ENCODE results near the gene SLC25A34.

DNA sequence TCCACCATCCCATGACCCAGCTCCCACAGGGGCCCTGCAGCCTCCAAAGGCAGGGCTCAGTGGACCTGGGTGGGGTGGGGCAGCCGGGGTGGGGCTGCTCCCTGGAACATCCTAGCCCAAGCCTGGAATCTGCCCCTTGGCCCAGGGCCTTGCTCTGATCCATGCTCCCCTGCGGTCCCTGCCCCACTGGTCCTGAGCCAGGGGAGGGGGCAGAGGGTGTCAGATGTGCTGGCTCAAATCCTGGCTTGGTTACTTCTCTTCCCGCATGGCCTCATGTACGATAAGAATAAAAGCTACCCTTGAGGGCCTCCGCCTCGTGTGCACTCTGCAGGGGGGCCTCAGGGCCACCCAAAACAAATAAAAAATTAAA, 819 bp downstream of the SLC25A34 start:
- TF ChIP-seq HOXA5 (CRISPR knock-in tag; IDR thresholded peaks at IDR 0.05), result no peak
- TF ChIP-seq, protein P1, sequence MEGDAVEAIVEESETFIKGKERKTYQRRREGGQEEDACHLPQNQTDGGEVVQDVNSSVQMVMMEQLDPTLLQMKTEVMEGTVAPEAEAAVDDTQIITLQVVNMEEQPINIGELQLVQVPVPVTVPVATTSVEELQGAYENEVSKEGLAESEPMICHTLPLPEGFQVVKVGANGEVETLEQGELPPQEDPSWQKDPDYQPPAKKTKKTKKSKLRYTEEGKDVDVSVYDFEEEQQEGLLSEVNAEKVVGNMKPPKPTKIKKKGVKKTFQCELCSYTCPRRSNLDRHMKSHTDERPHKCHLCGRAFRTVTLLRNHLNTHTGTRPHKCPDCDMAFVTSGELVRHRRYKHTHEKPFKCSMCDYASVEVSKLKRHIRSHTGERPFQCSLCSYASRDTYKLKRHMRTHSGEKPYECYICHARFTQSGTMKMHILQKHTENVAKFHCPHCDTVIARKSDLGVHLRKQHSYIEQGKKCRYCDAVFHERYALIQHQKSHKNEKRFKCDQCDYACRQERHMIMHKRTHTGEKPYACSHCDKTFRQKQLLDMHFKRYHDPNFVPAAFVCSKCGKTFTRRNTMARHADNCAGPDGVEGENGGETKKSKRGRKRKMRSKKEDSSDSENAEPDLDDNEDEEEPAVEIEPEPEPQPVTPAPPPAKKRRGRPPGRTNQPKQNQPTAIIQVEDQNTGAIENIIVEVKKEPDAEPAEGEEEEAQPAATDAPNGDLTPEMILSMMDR (CRISPR knock-in tag; IDR thresholded peaks at IDR 0.05), result no peak
- no peak for TF ChIP-seq POLR2A (IDR thresholded peaks at IDR 0.05; ENCODE audit: insufficient read depth in 1 of 2, low read depth in 2 of 2, low read length in 2 of 2)
- no peak for TF ChIP-seq ZFP36 (IDR thresholded peaks at IDR 0.05; ENCODE audit: borderline replicate concordance, low read depth, low read length, partially characterized antibody)
- TF ChIP-seq TOPORS (CRISPR knock-in tag; IDR thresholded peaks at IDR 0.05), result no peak
- TF ChIP-seq SOX13 (IDR thresholded peaks at IDR 0.05), result no peak
- no peak for TF ChIP-seq SOX13 (CRISPR knock-in tag; conservative IDR thresholded peaks at IDR 0.05 in 1 of 2, IDR thresholded peaks at IDR 0.05 in 1 of 2)
- no peak for TF ChIP-seq MXI1 (IDR thresholded peaks at IDR 0.05; ENCODE audit: borderline replicate concordance, low read depth, low read length)
- TF ChIP-seq, protein P2, sequence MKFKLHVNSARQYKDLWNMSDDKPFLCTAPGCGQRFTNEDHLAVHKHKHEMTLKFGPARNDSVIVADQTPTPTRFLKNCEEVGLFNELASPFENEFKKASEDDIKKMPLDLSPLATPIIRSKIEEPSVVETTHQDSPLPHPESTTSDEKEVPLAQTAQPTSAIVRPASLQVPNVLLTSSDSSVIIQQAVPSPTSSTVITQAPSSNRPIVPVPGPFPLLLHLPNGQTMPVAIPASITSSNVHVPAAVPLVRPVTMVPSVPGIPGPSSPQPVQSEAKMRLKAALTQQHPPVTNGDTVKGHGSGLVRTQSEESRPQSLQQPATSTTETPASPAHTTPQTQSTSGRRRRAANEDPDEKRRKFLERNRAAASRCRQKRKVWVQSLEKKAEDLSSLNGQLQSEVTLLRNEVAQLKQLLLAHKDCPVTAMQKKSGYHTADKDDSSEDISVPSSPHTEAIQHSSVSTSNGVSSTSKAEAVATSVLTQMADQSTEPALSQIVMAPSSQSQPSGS (CRISPR knock-in tag; IDR thresholded peaks at IDR 0.05), result no peak
- TF ChIP-seq, protein P3, sequence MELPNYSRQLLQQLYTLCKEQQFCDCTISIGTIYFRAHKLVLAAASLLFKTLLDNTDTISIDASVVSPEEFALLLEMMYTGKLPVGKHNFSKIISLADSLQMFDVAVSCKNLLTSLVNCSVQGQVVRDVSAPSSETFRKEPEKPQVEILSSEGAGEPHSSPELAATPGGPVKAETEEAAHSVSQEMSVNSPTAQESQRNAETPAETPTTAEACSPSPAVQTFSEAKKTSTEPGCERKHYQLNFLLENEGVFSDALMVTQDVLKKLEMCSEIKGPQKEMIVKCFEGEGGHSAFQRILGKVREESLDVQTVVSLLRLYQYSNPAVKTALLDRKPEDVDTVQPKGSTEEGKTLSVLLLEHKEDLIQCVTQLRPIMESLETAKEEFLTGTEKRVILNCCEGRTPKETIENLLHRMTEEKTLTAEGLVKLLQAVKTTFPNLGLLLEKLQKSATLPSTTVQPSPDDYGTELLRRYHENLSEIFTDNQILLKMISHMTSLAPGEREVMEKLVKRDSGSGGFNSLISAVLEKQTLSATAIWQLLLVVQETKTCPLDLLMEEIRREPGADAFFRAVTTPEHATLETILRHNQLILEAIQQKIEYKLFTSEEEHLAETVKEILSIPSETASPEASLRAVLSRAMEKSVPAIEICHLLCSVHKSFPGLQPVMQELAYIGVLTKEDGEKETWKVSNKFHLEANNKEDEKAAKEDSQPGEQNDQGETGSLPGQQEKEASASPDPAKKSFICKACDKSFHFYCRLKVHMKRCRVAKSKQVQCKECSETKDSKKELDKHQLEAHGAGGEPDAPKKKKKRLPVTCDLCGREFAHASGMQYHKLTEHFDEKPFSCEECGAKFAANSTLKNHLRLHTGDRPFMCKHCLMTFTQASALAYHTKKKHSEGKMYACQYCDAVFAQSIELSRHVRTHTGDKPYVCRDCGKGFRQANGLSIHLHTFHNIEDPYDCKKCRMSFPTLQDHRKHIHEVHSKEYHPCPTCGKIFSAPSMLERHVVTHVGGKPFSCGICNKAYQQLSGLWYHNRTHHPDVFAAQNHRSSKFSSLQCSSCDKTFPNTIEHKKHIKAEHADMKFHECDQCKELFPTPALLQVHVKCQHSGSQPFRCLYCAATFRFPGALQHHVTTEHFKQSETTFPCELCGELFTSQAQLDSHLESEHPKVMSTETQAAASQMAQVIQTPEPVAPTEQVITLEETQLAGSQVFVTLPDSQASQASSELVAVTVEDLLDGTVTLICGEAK (IDR thresholded peaks at IDR 0.05), result no peak
- TF ChIP-seq, protein P3 (CRISPR knock-in tag; IDR thresholded peaks at IDR 0.05), result no peak
- TF ChIP-seq, protein P4, sequence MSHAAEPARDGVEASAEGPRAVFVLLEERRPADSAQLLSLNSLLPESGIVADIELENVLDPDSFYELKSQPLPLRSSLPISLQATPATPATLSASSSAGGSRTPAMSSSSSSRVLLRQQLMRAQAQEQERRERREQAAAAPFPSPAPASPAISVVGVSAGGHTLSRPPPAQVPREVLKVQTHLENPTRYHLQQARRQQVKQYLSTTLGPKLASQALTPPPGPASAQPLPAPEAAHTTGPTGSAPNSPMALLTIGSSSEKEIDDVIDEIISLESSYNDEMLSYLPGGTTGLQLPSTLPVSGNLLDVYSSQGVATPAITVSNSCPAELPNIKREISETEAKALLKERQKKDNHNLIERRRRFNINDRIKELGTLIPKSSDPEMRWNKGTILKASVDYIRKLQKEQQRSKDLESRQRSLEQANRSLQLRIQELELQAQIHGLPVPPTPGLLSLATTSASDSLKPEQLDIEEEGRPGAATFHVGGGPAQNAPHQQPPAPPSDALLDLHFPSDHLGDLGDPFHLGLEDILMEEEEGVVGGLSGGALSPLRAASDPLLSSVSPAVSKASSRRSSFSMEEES (CRISPR knock-in tag; IDR thresholded peaks at IDR 0.05), result no peak
- TF ChIP-seq PCBP1 (IDR thresholded peaks at IDR 0.05; ENCODE audit: borderline replicate concordance, low read depth, low read length), result no peak
- TF ChIP-seq, protein P5, sequence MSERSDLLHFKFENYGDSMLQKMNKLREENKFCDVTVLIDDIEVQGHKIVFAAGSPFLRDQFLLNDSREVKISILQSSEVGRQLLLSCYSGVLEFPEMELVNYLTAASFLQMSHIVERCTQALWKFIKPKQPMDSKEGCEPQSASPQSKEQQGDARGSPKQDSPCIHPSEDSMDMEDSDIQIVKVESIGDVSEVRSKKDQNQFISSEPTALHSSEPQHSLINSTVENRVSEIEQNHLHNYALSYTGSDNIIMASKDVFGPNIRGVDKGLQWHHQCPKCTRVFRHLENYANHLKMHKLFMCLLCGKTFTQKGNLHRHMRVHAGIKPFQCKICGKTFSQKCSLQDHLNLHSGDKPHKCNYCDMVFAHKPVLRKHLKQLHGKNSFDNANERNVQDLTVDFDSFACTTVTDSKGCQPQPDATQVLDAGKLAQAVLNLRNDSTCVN (CRISPR knock-in tag; IDR thresholded peaks at IDR 0.05; ENCODE audit: borderline replicate concordance), result no peak
